ACHN (cell line): ENCODE results near the gene BCAP29.

Experiments
- DNase-seq: peaks from one replicate; pipeline ENCODE4 v3.0.0-alpha.2; 2015
- in situ Hi-C: cut with HindIII; loops from 2 replicates; pipeline ENCODE4 v1.10.0; 2017; ENCODE audit warnings: low sequenced_read_pairs, low pct_ligation_motif_present, low pct_unique_long_range_greater_than_20kb

The BCAP29 gene

DNA sequence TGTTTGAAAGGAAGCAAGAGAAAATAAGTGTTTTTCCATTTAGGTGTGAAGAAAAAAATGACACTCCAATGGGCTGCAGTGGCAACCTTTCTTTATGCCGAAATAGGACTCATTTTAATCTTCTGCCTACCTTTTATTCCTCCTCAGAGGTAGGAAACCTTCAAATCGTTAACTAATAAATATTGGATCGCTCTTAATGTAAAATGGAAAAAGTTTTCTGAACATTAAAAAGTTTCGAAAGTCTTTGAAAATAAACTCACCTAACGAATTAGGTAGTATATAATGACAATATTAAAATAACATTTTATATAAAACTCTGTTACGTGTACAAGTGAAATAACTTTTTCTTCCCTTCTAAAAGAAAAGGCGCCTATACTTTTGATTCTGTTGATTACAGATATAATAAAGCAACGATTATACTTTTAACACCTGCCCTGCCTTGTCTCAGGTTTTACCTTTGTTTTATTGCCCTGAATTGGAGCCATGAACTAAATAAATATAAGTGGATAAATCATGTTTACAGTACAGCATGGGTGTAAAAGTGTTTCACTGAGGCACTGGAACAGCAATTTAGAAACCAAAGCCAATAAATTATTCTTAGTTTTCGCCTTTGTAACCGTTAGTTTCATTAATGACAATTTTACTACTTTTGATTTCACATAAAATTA, 804 bp downstream of the BCAP29 start:
- in situ Hi-C loops, result no loop called here
- DNase-seq, result no peak

GRCh38 chr7:107581387-107582013, 1.5 kb downstream of the BCAP29 start:
- no peak for DNase-seq
- in situ Hi-C loops, result no loop called here

DNA sequence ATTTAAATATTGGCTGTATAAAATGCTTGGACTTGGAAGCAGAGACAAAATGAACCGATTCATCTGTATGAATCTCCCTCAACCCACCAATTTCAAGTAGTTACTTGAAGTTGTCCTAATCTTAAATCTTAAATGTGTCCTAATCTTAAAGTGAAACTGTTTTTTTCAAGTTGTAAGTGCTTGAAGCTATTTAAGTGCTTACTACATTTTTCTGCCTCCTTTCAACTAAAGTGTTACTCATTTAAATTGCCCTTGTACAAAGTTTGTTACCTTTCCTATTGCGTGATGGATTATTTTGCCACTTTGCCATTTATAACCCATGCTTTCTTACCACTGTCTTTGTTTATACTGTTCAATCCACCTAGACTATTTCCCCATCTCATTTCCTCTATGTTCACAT, 2.8 kb downstream of the BCAP29 start:
- no peak for DNase-seq
- in situ Hi-C loops, result no loop called here

DNA sequence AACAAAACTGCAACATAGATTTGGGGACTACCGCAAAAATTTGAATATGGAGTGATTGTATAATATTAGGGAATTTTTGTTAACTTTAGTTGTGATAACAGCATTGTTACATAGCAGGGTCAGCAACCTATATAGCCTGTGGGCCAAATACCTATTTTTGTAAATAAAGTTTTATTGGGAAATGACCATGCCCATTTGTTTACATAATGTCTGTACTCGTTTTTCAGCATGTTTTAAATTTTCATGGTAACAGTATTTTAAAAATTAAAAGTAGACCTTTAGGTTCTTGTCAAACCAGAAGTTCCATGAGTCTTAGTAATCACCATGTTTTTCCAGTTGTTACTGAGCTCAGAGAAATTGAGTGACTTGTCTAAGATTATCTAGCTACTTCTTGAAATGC, 4.7 kb downstream of the BCAP29 start:
- in situ Hi-C loops, result no loop called here

GRCh38 chr7:107588529-107589130, 8.6 kb downstream of the BCAP29 start:
- in situ Hi-C loops, result no loop called here
- no peak for DNase-seq

More for the DNA sequence above, 4.7 kb downstream of the BCAP29 start:
- DNase-seq, result no peak

DNA sequence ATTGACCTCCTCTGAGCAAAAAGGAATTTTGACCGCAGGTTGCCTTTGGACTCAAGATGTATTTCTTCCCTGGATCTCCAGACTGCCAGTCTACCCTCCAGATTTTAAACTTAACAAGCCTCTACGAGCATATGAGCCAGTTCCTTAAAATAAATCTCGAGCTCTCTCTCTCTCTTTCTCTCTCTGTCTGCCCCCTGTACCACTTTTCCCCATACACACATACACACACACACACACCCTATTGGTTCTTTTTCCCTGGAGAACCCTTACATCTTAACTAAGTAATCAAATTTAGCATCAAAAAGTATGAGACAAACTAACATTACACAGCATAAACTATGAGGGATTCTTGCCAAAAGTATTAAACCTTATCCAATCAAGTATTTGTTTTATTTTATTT, 11.4 kb downstream of the BCAP29 start:
- DNase-seq, result no peak

DNA sequence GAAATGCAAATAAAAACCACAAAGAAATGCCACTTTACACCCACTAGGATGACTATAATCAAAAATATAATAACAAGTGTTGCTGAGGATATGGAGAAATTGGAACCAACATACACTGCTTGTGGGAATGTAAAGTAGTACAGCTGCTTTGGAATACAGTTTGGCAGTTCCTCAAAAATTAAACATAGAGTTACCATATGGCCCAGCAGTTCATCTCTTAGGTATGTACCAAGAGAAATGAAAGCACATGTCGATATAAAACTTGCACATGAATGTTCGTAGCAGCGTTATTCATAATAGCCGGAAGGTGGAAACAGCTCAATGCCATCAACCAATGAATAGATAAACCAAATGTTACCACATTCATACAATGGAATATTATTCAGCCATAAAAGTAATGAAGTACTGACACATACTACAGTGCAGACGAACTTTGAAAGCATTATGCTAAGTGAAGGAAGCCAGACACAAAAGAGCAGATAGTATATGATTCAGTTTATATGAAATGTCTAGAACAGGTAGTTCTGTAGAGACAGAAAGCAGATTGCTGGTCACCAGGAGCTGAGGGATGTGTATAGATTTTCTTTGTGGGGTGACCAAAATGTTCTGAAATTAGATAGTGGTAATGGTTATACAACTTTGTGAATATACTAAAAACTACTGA, 12.4 kb downstream of the BCAP29 start:
- DNase-seq, result no peak
- in situ Hi-C loops, result no loop called here

More for the DNA sequence above, 11.4 kb downstream of the BCAP29 start:
- in situ Hi-C loops, result no loop called here

- in situ Hi-C loops, result no loop called here
- no peak for DNase-seq
These were observed 13.0 kb downstream of the BCAP29 start for GRCh38 chr7:107593025-107593410.

DNA sequence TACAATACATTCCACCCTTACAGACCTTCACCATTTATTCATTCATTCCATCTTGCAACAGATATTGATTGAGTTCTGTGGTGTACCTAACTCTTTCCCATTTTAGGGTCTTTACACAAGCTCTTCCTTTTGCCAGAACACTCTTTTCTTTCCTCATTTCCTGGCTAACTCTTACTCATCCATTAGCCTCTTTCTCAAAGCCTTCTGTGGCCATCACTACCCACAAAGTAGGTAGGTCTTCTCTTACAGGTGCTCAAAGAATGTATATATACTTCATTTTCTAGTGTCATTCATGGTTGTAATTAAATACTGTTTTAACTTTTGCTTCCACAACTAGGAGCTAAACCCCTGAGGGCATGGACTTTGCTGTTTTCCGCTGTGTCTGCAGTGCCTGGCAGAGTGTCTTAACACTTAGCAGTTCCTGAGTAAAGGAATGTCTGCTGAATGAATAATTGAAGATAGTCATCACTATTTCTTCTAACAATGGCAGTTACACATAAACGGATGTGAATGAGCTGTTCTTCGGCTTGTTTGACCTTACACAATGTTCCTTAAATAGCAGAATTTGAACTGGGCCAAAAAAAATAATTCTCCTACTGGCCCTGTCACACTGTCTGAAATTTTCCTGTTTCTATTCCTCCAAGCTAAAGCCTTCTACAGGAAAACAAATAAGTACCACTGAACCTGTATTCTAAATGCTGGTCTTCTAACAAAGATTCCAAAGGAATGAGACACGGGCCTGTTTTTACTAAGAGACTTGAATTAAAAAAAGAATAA, 15.1 kb downstream of the BCAP29 start:
- in situ Hi-C loops, result no loop called here
- no peak for DNase-seq

DNA sequence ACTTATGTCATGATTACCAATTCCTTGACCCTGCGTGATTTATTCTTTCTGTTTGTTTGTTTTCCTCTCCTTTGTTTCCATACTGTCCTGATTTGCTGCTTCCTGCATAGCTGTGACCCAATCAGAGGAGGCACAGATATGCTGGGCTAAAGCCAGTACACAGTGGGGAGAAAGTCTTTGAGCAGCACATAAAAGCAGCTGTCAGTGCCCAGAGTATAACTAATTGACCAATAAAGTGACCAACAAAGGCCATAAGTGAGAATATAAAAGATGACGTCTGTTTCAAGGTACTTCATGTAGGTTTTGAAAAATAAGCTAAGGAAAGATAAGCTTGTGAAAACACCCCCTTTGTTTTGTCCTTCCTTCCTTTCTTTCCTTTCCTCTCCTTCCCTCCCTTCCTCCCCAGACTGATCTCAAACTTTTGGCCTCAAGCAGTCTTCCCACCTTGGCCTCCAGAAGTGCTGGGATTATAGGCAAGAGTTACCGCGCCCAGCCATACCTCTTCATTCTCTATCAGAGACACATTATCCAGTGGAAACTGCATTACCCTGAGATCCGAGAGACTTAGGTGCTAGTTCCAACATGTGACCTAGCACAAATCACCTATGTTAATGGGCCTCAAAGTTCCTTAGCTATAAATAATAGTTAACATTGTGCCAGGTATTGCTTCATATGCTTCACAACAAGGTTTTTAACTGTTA, 17.0 kb downstream of the BCAP29 start:
- no peak for DNase-seq
- in situ Hi-C loops, result no loop called here

DNA sequence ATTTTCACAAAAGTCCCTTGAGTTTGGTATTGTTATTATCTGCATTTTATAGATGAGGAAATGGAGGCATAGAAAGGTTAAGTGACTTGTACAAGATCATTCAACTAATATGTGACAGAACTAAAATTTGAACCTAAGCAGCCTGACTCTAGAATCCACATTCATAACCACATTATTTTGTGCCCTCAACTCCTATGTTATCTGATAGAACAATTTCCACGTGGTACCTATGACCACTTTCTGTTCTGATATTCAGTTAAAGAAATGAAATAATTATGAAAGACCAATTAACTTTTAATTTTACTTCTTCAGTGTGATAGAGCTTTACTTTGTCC, 17.5 kb downstream of the BCAP29 start:
- DNase-seq, result no peak
- in situ Hi-C loops, result no loop called here

DNA sequence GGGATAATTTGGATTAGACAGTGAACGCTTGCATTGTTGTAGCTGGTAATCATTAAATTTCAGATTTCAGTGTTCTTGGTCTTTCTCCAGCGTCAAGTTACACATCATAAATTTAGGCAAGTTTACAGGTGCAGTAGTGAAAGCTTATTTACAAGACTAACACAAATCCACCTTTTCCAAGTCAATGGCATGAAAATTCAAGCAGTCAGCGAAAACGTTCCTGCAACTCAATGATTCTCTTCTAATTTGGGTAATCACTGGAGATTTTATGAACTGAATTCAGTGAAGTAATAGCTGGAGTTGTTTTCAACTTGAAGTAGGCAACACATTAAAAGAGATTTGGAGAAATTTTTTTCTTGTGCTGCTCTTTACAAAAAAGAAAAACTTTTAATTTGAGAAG, 17.9 kb downstream of the BCAP29 start:
- no peak for DNase-seq

GRCh38 chr7:107599262-107599661, 19.2 kb downstream of the BCAP29 start:
- no peak for DNase-seq

More for the DNA sequence above, 17.9 kb downstream of the BCAP29 start:
- in situ Hi-C loops, result no loop called here

GRCh38 chr7:107600816-107601215, 20.8 kb downstream of the BCAP29 start:
- no peak for DNase-seq
- in situ Hi-C loops, result no loop called here

More at GRCh38 chr7:107599262-107599661, 19.2 kb downstream of the BCAP29 start:
- in situ Hi-C loops, result no loop called here

DNA sequence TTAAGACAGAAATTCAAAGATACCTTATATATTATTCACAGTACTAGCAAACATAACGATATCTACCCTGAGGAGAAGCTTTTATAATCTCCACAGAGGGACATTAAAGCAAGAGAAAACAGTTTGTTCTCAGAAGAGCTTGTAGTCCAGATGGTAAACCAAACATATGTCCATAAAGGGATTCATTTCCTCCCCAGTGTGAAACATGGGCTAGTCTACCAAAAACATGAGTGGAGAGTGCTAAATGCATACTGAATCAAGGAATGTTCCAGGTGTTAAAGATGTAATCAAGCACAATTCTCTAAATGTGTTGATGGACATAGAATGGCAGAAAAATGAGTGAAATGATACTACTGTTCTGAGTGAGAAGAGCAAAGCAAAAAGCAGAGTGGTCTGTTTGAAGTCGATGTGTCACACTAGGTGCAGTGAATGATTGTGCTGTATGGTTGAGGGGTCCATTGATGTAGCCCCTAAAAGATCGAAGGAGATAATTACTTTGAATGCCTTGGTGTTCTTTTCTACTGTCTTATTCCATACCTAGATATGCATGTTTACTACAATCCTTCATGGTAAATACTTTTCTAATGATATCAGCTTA, 25.3 kb downstream of the BCAP29 start:
- no peak for DNase-seq
- in situ Hi-C loops, result no loop called here

- in situ Hi-C loops, result no loop called here
- DNase-seq, result no peak
These were observed 26.3 kb downstream of the BCAP29 start for GRCh38 chr7:107606303-107606702.

- DNase-seq, result no peak
- in situ Hi-C loops, result no loop called here
These were observed 29.8 kb downstream of the BCAP29 start for GRCh38 chr7:107609811-107610261.

DNA sequence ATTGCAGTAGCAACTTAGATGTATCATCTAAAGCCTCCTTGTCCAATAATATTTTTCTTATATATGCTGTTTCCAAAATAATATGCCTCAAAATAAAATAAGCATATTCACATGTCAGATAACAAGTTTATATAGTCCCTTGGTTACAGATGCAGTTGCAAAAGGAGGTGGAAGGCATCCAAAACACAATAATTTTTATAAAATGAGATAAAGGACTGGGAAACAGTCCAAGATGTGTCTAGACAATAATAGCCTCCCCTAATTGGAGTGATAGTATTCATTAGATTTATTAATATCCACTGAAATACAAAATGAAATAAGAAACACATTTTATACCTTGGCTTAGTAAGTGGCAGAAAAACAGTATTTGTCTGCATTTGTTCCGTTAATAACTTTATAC, 30.3 kb downstream of the BCAP29 start:
- DNase-seq, result no peak
- in situ Hi-C loops, result no loop called here
